IPS-NIHi7 (cell line): ENCODE data around the gene SEPHS1.
"Not testable (repeated sequence)": the region's sequence is repeated elsewhere in the genome, so short reads cannot be mapped to it uniquely, and the experiment has no call there.

Experiments used
- DNase-seq: peaks from one replicate; pipeline ENCODE4 v3.0.0; 2012; ENCODE audit warnings: mixed read lengths; ENCODE audit errors: extremely low spot score

Gene SEPHS1

DNA sequence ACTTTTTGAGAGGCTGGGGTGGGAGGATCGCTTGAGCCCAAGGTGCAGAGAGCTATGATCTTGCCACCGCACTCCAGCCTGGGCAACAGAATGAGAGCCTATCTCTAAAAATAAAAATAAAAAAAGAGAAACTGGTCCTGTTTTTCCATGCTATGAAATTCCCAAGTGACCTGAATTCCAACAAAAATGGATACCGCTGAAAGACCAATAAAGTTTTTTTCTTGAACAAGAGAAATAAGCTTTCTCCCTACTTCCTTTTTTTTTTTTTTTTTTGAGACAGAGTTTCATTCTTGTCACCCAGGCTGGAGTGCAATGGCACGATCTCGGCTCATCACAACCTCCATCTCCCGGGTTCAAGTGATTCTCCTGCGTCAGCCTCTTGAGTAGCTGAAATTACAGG lies 12.5 kb upstream of the SEPHS1 start:
- no peak for DNase-seq

DNA sequence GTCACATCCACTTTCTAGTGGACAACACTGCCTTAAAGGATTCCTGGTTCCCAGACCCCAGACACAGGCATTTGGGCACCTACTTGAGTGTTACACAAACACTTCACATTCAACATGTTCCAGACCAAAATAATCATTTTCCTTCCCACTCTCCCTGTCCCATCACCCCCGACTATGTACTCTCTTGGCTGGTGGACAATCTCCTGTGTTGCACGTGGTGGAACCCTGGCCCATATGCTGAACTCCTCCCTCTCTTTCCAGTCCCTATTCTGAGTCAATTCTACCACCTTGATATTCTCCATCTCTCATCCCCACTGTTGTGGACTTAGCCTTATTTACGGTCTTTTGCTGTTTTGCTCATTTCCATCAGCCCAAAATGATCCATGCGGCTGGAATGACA lies 8.3 kb upstream of the SEPHS1 start:
- DNase-seq: no peak

DNA sequence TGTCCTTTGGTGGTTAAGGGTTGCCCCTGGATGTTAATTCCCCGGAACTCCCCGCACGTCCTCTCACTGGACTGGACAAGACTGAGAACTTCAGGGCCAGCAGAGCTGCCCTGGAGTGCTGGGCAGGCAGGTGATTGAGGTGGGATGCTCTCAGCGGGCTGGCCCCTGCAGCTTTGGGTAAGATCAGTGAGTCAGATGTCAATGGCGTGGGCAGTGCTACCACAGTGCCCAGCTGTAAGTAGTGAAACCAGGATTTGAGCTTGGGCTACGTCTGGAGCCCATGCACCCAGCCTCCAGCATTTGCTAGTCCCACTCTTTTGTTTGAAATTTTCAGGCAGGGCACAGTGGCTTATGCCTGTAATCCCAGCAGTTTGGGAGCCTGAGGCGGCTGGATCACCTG lies 6.7 kb upstream of the SEPHS1 start:
- DNase-seq: no peak

DNA sequence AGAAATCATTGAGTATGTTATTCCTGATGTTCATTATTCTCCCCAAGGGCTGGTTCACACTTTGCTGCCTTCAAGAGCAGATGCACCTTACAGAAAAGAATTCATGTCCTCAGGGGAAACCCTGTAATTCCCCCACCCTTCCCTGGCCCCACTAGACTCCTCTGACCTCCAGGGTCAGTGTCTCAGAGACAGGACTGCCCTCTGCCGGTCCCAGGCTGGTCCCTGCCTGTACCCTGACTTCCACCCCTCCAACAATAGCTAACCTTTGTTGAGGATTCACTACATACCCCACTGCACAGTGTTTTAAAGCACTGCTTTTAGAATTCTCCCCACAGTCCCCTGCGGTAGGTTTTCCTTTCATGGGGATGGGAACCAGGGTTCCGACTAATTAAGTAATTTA lies 4.4 kb upstream of the SEPHS1 start:
- peak; percentile 75 for DNase-seq

DNA sequence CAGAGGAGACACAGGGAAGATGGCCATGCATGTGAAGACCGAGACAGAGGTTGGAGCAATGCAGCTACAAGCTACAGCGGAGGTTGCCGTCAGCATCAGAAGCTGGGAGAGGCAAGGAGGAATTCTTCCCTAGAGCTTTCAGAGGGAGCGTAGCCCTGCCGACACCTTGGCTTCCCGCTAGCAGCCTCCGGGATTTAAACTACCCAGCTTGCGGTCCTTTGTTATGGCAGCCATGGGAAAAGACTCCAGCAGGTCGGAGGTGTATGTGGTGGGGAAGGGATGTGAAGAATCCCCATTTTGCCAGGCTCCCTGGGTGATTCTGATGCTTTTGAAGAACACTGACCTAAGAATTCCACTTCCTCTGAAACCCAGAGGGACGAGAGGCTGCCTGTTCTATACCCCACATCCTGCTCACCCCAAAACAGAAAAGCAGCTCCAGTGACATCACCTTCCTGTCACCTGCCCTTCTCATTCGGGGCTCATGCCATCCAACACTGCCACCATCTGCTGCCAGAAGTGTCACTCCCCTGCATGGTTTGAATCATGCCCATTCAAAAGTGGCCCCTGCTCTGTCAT lies 3.3 kb upstream of the SEPHS1 start:
- DNase-seq: peak; percentile 53

DNA sequence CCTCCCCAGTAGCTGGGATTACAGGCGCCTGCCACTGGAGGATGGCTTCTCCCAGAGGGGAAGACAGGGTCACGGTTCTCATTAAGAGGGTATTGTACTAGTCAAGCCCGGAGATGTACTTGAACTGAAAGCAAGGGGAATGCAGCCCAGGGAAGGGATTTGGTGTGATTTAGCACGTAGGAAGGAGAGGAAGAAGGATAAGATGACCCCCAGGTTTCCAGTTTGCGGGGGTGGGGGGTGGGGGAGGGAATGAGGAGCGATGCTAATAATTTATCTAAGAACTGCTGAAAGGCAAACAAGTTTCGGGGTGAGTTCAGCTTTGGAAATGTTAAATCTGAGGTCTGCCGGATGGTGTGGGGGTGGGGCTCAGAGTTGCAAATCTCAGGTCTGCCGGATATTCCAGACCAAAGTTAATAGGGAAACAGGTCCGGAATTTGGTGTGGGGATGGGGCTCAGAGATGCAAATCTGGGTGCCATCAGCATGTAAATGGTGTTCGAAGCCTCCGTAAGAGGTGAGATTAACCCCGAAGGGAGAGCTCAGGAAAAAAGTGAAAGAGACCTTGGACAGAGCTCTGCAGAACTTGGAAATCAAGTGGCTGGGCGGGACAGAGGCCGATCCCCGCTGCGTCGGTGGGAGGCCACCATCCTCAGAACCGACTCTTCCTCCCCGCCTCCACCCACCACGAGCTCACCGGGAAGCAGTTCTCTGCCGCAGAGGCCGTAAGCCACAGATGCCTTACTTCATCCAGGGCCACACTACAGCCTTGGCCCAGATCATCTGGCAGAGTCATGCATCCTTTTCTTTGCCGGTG lies 1.6 kb upstream of the SEPHS1 start:
- DNase-seq: peak; percentile 68

DNA sequence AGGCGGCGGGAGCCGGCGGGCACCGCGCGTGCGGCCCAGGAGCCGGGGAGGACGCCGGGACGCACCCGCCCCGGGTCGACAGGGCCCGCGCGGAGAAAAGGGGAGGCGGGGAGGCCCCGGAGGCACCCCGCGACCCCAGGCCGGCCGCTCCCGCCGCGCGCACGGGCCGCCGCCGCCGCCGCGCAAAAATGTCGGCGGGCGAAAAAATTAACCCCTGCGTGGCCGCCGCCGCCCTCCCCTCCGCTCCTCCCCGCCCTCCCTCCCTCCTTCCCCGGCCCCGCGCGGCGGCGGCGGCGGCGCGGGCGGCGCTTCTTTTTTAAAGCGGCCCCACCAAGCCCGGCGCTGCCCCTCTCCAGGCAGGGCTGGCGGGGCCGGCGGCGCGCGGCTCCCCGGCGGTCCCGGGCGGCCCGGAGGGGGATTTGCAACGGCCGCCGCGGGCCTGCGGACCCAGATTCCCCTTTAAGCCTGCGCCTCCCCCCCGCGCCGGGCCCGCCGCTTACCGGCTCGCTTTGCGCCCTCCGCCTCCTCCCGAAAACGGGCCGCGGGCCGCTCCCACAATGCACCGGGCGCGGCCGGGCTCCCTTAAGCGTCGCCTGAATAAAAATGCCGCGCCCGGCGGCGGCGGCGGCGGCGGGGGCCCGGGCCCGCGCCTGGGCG lies 465 bp downstream of the SEPHS1 start:
- DNase-seq: peak; percentile 48

DNA sequence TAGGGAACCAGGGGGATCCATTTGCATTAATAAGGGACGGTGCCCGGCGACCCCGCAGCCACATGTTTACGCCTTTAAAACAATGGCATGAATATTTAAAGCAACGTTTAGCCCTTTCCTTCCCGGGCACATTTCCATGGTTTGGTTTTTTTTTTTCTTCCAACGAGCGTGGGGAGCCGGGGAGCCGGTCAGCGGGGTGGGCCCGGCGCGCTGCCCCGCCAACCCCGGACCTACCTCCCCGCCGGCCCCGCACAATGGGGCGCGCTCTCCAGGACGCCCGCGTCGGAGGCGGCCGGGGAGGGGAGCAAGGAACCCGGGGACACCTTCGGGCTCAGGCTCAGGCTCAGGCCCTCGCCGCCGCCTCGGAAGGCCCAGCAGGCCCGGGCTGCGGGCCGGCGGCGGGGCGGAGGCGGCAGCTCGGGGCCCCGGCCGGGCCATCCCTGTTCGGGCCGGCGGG lies 1.0 kb downstream of the SEPHS1 start:
- DNase-seq: no peak

DNA sequence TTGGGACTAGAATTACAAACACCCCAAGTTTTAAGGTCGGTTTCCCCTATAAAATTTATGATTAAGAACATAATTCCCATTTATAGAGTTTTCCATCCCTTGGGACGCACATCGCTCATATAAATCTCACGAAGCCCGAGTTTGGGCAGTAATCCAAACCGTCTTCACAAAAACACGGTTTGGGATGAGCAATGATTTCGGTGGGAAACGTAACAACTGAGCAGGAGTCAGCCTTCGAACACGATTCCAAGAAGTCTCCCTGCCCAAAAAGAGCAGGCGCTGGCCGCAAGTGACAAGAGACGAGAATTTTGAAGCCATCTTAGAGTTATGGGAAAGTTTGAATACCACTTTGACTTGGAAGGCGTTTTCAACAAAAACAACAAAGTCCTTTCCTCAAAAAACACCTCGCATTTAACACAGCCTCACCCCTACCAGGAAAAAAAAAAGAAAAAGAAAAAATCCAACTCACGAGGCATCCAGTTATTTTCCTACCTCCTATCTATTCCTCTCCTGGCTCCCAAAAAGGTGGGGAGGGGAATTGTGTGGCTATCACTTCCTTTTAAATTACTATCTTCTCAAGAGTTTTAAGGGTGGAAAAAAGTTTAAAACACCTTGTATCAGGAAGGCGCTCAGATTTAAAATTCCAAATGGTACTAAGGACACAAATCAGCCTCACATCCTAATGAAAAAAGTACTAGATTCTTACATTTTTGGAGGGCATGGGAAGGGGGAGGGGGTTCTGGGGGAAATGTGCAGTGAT lies 1.6 kb downstream of the SEPHS1 start:
- no peak for DNase-seq

DNA sequence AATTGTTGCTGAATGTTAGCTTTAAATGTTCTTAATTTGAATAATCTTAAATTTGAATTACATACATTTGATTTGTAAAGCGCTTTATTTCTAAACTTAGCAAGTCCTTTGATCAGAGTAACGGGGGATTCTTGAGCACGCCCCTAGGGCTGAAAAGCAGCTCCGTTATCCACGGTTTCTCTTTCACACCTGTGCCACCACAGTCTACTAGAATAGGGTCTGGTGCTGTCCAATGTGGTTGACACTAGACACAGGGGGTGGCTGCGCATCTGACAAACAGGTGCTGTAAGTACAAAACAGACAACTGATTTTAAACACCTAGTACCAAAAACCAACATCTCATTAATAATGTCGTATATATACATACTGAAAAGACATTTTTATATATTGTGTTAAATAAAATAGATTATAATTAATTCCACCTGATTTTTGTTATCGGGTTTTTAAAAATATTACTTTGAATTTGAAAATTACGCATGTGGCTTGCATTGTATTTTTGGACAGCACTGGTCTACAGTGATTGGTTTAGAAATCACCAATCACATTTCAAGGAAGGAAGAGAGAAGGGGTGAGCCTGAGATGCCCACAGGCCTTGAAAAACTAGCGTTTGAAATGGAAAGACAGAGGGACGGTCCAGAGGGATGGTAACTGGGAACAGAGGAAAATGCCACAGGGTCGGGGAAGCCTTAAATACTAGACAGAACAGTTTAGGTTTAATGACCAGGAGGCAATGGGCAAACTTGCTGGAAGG lies 7.3 kb downstream of the SEPHS1 start:
- DNase-seq: no peak

DNA sequence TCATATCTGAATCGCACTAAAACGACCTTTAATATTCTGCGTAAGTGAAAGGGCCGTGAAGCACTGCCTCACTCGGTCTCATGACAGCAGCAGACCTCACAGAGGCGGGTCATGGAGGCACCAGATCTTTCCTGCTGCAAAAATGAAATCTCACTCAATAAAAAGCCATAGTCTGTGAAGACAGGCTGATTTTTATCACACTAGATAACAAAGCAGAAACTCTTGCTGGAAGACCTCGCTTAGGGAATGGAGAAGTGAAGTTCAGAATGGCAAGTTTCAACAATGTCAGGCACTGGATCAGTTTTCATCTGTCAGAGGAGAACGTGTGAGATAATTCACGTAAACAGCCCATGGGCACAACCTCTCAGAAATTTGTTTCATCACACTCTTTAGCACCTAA lies 8.0 kb downstream of the SEPHS1 start:
- no peak for DNase-seq

DNA sequence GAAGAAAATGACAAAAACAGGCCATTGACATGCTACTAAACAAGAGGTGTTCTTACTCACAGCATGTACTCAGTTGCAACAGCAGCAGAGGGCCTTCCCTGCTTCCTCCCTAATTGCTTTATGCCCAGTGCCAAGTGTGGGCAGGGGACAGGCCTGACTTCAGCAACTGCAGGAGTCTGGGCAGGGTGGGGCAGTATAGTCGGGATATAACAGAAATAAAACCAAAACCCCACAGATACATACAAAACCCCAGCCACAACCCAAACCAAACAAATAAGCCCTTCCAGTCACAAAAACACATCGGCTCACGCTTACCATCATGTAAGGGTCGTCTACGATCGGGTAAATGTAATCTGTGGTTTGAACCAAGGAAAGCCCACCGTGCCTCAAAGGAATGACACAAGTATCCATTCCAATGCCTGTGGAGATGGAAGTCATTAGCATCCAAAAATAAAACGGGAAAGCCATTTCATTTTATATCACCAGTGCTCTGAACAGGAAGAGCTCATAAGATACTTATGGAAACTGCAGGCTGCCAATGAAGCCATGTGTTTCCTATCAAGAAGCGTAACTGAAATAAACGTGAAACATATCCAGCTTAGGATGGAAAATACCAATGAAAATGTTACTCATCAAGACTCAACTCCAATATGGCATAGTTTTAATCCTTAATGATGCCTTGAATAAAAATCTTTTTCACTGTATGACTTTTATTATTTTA lies 9.5 kb downstream of the SEPHS1 start:
- DNase-seq: no peak

DNA sequence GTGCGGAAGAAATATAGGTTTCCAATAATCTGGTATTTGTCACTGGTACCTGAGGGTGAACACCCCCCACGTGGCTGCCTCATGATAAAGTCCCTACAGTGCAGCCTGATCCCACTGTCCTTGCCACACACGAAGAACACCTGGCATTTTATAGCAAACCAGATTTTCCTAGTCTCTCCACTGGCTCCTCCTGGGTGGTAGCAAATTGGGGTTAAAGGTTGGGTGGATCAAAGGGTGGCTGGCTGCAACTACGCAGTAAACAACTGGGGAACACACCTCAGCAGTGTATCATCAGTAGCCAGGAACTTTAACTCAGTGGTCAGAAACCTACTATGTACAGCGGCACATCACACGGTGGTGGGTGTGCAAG lies 10.3 kb downstream of the SEPHS1 start:
- no peak for DNase-seq

DNA sequence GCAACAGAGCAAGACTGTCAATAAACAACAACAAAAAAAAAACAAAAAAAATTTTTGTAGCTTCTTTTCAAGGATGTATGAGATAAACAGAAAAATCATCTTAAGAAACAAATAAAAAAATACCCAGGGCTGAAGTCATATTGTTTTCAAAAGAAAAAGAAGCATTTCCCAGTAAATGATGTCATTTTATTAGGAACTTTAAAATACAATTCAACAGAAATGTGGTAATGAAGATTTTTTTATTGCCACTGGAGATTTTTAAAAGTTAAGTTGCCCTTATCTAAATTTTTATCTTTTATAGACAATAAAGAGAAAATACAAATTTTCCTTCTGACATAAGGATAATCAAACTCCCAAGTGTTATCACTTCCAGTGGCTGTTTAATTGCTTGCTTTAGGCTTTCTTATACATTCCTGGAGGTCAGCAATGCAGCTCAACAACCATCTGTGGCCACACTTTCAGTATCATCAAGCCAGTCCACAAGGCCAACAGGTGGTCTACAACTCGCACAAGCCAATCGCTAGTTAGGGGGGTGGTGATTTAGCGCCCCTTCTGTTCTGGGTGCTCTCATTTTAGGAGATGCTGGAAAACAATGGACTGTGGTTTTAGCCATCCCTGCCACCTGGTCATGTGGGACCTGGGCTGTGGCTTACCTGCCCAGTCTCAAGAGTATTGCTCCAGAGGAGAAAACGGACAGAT lies 10.8 kb downstream of the SEPHS1 start:
- DNase-seq: no peak

DNA sequence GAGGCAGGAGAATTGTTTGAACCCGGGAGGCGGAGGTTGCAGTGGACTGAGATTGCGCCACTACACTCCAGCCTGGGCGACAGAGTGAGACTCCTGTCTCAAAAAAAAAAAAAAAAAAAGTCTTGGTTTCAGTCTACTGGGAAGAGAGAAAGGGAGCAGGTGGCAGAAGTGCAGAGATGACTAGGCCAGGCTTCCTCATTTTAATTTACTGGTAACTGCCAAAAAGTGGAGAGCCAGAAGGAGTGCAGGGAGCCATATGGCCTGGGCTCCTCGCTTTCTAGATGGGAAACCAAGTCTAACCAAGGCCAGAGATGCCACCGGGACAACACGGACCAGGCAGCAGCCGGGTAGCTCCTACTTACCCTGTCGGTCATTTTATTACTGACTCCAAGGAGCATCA lies 12.2 kb downstream of the SEPHS1 start:
- DNase-seq: no peak

DNA sequence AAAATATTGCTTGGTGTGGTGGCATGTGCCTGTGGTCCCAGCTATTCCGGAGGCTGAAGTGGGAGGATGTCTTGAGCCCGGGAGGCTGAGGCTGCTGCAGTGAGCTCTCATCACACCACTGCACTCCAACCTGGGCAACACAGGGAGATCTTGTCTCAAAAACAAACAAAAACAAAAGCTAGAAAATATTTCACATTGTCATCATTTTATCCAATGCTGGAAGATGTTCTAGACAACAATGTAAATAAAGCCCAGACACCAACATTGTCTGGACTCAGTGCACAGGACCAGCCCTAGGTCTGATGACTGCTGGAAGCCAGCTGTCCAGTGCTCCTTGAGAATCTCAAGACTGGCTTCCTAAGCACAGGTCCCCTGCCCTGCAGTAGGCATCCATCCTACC lies 13.5 kb downstream of the SEPHS1 start:
- no peak for DNase-seq

DNA sequence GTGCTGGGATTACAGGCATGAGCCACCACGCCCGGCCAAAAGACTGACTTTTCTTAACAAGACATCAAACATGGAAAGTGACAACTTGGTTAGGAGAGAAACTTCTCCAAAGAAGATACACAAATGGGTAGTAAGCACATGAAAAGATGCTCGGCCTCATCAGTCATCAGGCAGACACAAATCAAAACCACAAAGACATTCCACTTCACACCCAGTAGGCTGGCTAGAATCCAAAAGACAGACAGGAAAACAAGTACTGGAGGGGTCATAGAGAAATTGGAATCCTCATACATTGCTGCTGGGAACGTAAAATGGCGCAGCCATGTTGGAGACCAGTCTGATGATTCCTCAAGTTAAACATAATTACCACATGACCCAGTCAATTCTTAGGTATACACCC lies 16.4 kb downstream of the SEPHS1 start:
- no peak for DNase-seq

DNA sequence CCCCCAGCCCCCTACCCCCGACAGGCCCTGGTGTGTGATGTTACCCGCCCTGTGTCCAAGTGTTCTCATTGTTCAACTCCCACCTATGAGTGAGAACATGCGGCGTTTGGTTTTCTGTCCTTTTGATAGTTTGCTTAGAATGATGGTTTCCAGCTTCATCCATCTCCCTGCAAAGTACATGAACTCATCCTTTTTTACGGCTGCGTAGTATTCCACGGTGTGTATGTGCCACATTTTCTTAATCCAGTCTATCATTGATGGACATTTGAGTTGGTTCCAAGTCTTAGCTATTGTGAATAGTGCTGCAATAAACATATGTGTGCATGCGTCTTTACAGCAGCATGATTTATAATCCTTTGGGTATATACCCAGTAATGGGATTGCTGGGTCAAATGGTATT lies 17.1 kb downstream of the SEPHS1 start:
- not testable (repeated sequence) for DNase-seq

DNA sequence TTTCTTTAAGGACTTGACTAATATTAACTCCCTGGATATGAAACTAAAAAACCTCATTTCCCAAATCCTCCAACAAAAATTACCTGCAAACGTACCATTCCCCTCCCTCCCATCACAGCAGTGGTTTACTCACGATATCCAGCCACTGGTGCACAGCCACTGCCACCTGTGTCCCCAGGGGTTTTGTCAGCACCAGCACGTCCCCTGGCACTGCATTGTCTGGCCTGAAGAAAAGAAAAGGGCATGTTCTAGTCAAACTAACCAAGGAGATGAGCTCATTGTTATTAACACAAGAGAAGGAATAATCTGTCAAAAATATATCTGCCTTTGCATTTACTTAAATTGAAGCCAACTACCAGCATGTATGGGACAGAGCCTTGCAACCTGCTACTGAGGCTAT lies 18.5 kb downstream of the SEPHS1 start:
- no peak for DNase-seq

DNA sequence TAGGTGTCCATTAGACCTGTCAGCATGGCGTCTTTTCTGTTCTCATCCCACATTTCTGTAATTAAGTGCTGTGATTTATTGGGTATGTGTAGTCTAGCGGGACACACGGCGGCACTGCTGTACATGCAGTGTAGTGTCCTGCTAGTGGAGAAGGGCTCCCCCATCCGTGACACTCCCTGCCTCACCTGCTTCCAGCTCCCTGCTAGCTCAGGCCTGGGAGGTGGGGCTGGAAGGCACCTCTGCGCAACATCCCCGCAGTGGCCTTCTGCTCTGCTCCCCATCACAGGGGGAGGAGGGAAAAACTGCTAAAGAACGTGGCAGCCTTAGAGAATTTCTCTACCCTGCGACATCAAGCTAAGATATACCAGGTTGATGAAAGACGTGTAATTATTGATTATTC lies 19.5 kb downstream of the SEPHS1 start:
- DNase-seq: no peak
